IMR-90 (cell line): ENCODE data around the gene ANKRD44. TPM values are rescaled to one million over a fixed set of nuclear protein-coding genes. Genes with fewer than 3 reads are reported as not detected.
A peak's percentile ranks its signal among the peaks of the same experiment; 100 is the strongest.

Experiments
- ATAC-seq: fragments of 200-7000 bp; cut with Tn5 transposase; 2 replicates; pipeline ENCODE4 v1.9.1; 2020; ENCODE audit warnings: low read depth, mild to moderate bottlenecking, moderate library complexity
- BruUV-seq: library from RNA; stranded (reverse); fragments of 400-500 nt; replicated peaks from 2 replicates; lab custom pipeline; 2021; lab: Mats Ljungman, UMichigan
- CTCF ChIA-PET: fragments of 300-600 bp; formaldehyde crosslinking; extraction: SDS; loops from one replicate; lab custom pipeline; 2021; ENCODE audit warnings: antibody characterized with exemption; lab: Yijun Ruan, JAX
- POLR2A ChIA-PET: fragments of 300-600 bp; sonication (Branson Sonifier 250); formaldehyde crosslinking; loops from one replicate; lab custom pipeline; 2022; ENCODE audit warnings: antibody characterized with exemption; ENCODE audit not compliant: unreplicated experiment; lab: Charles Lee
- DNase-seq: peaks from one replicate; pipeline ENCODE4 v3.0.0; 2013
- H2AFZ ChIP-seq: replicated peaks from 2 replicates; pipeline ENCODE3; 2013; ENCODE audit warnings: low read length, mild to moderate bottlenecking; ENCODE audit not compliant: poor library complexity
- H2AK5ac ChIP-seq: 2 replicates; pipeline ENCODE4 v1.6.1; 2013; ENCODE audit warnings: low read depth, low read length, inconsistent platforms
- H2AK9ac ChIP-seq: replicated peaks from 2 replicates; pipeline ENCODE3; 2013; ENCODE audit warnings: mild to moderate bottlenecking, low read depth, low read length, moderate library complexity; ENCODE audit not compliant: poor library complexity
- H2BK120ac ChIP-seq: 2 replicates; pipeline ENCODE4 v1.6.1; 2013; ENCODE audit warnings: low read depth, low read length, inconsistent platforms
- H2BK15ac ChIP-seq: 3 replicates; pipeline ENCODE4 v1.6.1; 2013; ENCODE audit warnings: low read depth, low read length, inconsistent platforms
- H2BK20ac ChIP-seq: 2 replicates; pipeline ENCODE4 v1.6.1; 2013; ENCODE audit warnings: low read depth, mild to moderate bottlenecking, inconsistent platforms, low read length, moderate library complexity
- H2BK5ac ChIP-seq: 2 replicates; pipeline ENCODE4 v1.6.1; 2013; ENCODE audit warnings: mild to moderate bottlenecking, low read depth, low read length, inconsistent platforms; ENCODE audit not compliant: poor library complexity, severe bottlenecking
- H3K14ac ChIP-seq: replicated peaks from 2 replicates; pipeline ENCODE4 v1.6.1; 2013; ENCODE audit warnings: low read depth, low read length, inconsistent platforms
- H3K18ac ChIP-seq: 2 replicates; pipeline ENCODE4 v1.6.1; 2013; ENCODE audit warnings: low read depth, low read length, control low read depth
- H3K23ac ChIP-seq: 2 replicates; pipeline ENCODE4 v1.6.1; 2013; ENCODE audit warnings: low read depth, low read length, inconsistent platforms
- H3K27ac ChIP-seq: 2 replicates; pipeline ENCODE4 v1.5.1; 2013; ENCODE audit warnings: mild to moderate bottlenecking, control low read depth, low read length; ENCODE audit not compliant: insufficient read depth
- H3K27me3 ChIP-seq: 2 replicates; pipeline ENCODE4 v1.6.1; 2013; ENCODE audit warnings: low read length; ENCODE audit not compliant: control insufficient read depth, insufficient read depth
- H3K36me3 ChIP-seq: 2 replicates; pipeline ENCODE4 v1.6.1; 2013; ENCODE audit warnings: low read length, mixed read lengths; ENCODE audit not compliant: control insufficient read depth, insufficient read depth
- H3K4ac ChIP-seq: 2 replicates; pipeline ENCODE4 v1.6.1; 2013; ENCODE audit warnings: low read depth, low read length, inconsistent platforms
- H3K4me1 ChIP-seq: 2 replicates; pipeline ENCODE4 v1.6.1; 2013; ENCODE audit warnings: low read length, mixed read lengths; ENCODE audit not compliant: control insufficient read depth, insufficient read depth
- H3K4me2 ChIP-seq: 2 replicates; pipeline ENCODE4 v1.6.1; 2013; ENCODE audit warnings: low read depth, mild to moderate bottlenecking, control low read depth, low read length, moderate library complexity
- H3K4me3 ChIP-seq: 2 replicates; pipeline ENCODE4 v1.5.1; 2013; ENCODE audit warnings: low read depth, mild to moderate bottlenecking, control low read depth, low read length, moderate library complexity; ENCODE audit not compliant: insufficient read depth
- H3K56ac ChIP-seq: 2 replicates; pipeline ENCODE4 v1.6.1; 2013; ENCODE audit warnings: low read length, inconsistent platforms; ENCODE audit not compliant: insufficient read depth; ENCODE audit errors: extremely low read depth
- H3K79me1 ChIP-seq, 2 experiments: 2 replicates each; pipeline ENCODE4 v1.6.1; 2013; ENCODE audit warnings: low read length in 2 of 2, inconsistent platforms in 1 of 2, low read depth in 1 of 2
- H3K9ac ChIP-seq: 2 replicates; pipeline ENCODE4 v1.6.1; 2013; ENCODE audit warnings: low read depth, low read length, control low read depth
- H3K9me1 ChIP-seq: 2 replicates; pipeline ENCODE4 v1.6.1; 2013; ENCODE audit warnings: low read length, inconsistent platforms; ENCODE audit not compliant: insufficient read depth
- H3K9me3 ChIP-seq: 2 replicates; pipeline ENCODE4 v1.6.1; 2013; ENCODE audit warnings: low read length; ENCODE audit not compliant: control insufficient read depth, insufficient read depth
- H4K20me1 ChIP-seq: 2 replicates; pipeline ENCODE4 v1.6.1; 2013; ENCODE audit warnings: low read length, inconsistent platforms; ENCODE audit not compliant: insufficient read depth
- H4K5ac ChIP-seq: 2 replicates; pipeline ENCODE4 v1.6.1; 2013; ENCODE audit warnings: mild to moderate bottlenecking, low read depth, low read length, control low read depth
- H4K8ac ChIP-seq, 2 experiments: 2 replicates each; pipeline ENCODE4 v1.6.1; 2013; ENCODE audit warnings: low read depth in 2 of 2, low read length in 2 of 2, control low read depth in 1 of 2, inconsistent platforms in 1 of 2
- H4K91ac ChIP-seq: 2 replicates; pipeline ENCODE4 v1.6.1; 2013; ENCODE audit warnings: low read depth, low read length, inconsistent platforms; ENCODE audit not compliant: insufficient read depth
- BHLHE40 ChIP-seq: fragments of 150-350 bp; IDR thresholded peaks from 2 replicates; pipeline ENCODE4 v1.6.1; 2016; ENCODE audit warnings: mild to moderate bottlenecking, low read depth, low read length
- CEBPB ChIP-seq: IDR thresholded peaks from 2 replicates; pipeline ENCODE4 v1.6.1; 2012; ENCODE audit warnings: low read depth, low read length, improper control_type of control experiment
- CHD1 ChIP-seq: IDR thresholded peaks from 2 replicates; pipeline ENCODE4 v1.6.1; 2012; ENCODE audit warnings: low read depth, low read length, improper control_type of control experiment
- FOS ChIP-seq: fragments of 150-350 bp; IDR thresholded peaks from 2 replicates; pipeline ENCODE4 v1.6.1; 2016; ENCODE audit warnings: low read depth, low read length
- MAFK ChIP-seq: IDR thresholded peaks from 2 replicates; pipeline ENCODE4 v1.6.1; 2012; ENCODE audit warnings: low read depth, low read length, improper control_type of control experiment
- MAZ ChIP-seq: IDR thresholded peaks from 2 replicates; pipeline ENCODE4 v1.6.1; 2012; ENCODE audit warnings: low read depth, mild to moderate bottlenecking, low read length, improper control_type of control experiment, moderate library complexity, borderline replicate concordance
- MXI1 ChIP-seq: IDR thresholded peaks from 2 replicates; pipeline ENCODE4 v1.6.1; 2012; ENCODE audit warnings: low read depth, mild to moderate bottlenecking, low read length, moderate library complexity, borderline replicate concordance
- NFE2L2 ChIP-seq: fragments of 150-350 bp; IDR thresholded peaks from 2 replicates; pipeline ENCODE4 v1.6.1; 2016; ENCODE audit warnings: low read depth, mild to moderate bottlenecking, low read length
- POLR2A ChIP-seq: IDR thresholded peaks from 2 replicates; pipeline ENCODE4 v1.6.1; 2012; ENCODE audit warnings: mild to moderate bottlenecking, low read depth, low read length
- RAD21 ChIP-seq: IDR thresholded peaks from 2 replicates; pipeline ENCODE4 v1.6.1; 2012; ENCODE audit warnings: low read length, improper control_type of control experiment
- RCOR1 ChIP-seq: IDR thresholded peaks from 2 replicates; pipeline ENCODE4 v1.6.1; 2012; ENCODE audit warnings: mild to moderate bottlenecking, low read length, improper control_type of control experiment; ENCODE audit not compliant: insufficient replicate concordance
- RFX5 ChIP-seq: IDR thresholded peaks from 2 replicates; pipeline ENCODE4 v1.8.0; 2012; ENCODE audit warnings: low read depth, mild to moderate bottlenecking, low read length, moderate library complexity
- SMC3 ChIP-seq: fragments of 150-350 bp; IDR thresholded peaks from 2 replicates; pipeline ENCODE4 v1.6.1; 2016; ENCODE audit warnings: low read depth, mild to moderate bottlenecking, antibody characterized with exemption, low read length, moderate library complexity
- WGBS, 2 experiments: methylation state at CpG; one replicate each; pipeline versions ENCODE4 v1.1.5 to v1.1.7; 2013; ENCODE audit warnings: missing lambda C conversion rate in 2 of 2; ENCODE audit not compliant: insufficient read length in 1 of 2; ENCODE audit errors: extremely low coverage in 2 of 2; 5-methylcytosine and 5-hydroxymethylcytosine counted together
- dilution Hi-C: fragments of 300-500 bp; cut with HindIII; formaldehyde crosslinking; loops from one replicate; pipeline ENCODE4 v1.14.3; 2018; ENCODE audit warnings: low sequenced_read_pairs; ENCODE audit not compliant: unreplicated experiment
- in situ Hi-C: fragments of 300-500 bp; cut with MboI; formaldehyde crosslinking; loops from 3 replicates; pipeline ENCODE4 v1.14.3; 2019; ENCODE audit warnings: low sequenced_read_pairs, inconsistent platforms, mixed read lengths
- intact Hi-C: fragments of 100-400 bp; cut with micrococcal nuclease; formaldehyde crosslinking; loops from 2 replicates; pipeline ENCODE4 v1.10.0; 2022
- polyA plus RNA-seq, 3 experiments: library from polyadenylated mRNA; depleted of rRNA; stranded (reverse); fragments of >200 nt; gene quantifications; 2 replicates each; pipeline ENCODE4 v1.2.3, GENCODE V29; 2012; ENCODE audit warnings: low replicate concordance in 1 of 3
- total RNA-seq: library from RNA; depleted of rRNA; stranded (reverse); fragments of >200 nt; gene quantifications from 2 replicates; pipeline ENCODE4 v1.2.3, GENCODE V29; 2012
- TF ChIP-seq, protein P1 (sequence below): fragments of 150-350 bp; IDR thresholded peaks from 2 replicates; pipeline ENCODE4 v1.6.1; 2017; ENCODE audit warnings: mild to moderate bottlenecking, antibody characterized with exemption, low read length, low read depth
- TF ChIP-seq, protein P2 (sequence below): fragments of 150-350 bp; IDR thresholded peaks from 2 replicates; pipeline ENCODE4 v1.6.1; 2016; ENCODE audit warnings: low read depth, mild to moderate bottlenecking, low read length, moderate library complexity, borderline replicate concordance

Gene ANKRD44
- total and polyA plus RNA-seq, 2 of the 4 experiments (the other 2 are of a cell fraction): 5.2 to 15.6 TPM

DNA sequence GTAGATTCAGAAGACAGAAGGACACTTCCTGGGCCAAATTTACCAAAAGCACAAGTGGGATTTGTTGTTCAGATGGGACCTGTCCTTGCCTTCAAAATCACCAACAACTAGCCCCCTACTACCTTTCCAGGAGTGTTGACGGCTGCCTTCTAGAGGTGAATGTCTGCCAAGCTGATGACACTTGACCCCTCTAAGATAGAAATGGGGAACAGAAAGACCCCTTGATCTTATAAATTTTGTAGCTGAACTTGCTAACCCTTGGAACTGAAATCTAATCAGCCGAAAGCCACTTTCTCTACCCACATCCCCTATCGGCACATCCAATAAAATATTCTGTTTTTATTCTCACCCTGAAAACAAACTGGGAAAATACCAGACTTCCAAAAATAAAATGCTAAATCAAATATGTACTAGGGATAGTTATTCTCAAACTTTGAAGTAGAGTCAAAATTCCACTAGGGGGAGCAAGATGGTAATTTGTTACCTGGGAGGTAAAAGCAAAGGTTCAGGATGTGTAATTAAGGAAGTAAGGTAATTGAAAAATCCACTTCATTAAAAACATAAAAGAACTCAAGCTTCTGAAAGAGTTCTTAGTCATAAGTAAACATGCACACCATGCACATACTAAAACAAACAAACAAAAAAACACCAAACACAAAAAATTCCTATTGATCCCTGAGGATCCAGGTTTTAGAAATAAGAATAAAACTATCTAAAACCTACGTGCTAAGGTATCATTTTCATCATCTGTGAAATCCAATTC is 119.2 kb downstream of the ANKRD44 start (continued):
- TF ChIP-seq MXI1: no peak
- no peak for TF ChIP-seq RFX5

DNA sequence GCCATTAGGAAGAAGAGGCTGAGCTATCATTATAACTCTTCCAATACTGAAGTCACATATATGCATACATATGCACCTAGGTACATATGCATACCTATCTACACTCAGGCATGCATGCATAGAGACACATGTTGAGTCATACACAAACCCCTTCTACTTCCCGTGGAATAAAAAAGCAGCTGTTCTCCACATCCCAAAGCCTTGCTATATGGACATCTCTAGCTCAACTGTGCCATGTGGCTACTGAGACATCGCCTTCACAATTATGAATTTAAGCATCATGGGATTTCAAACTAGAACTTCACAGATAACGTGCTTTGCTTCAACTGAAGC is 120.5 kb downstream of the ANKRD44 start:
- Histone ChIP-seq H3K14ac (no peak overlapping the region), H4K8ac (no peak overlapping the region), H3K18ac (no peak overlapping the region), H2BK15ac (no peak overlapping the region), H2BK5ac (no peak overlapping the region), H2BK20ac (no peak overlapping the region), H3K9me1 (no peaks in the 10 kb centered on the region; the same call in 1 of the 2 replicates), H2BK120ac (no peak overlapping the region), H3K9me3 (no peaks in the 10 kb centered on the region), H3K4me2 (no peak overlapping the region), H3K27ac (no peak overlapping the region), H3K79me1 (peaks cover 0 to 4% of the 10 kb centered on the region in 2 experiments; a peak in 1 of 4 replicates), H3K36me3 (no peaks in the 10 kb centered on the region), H3K4me3 (no peak overlapping the region), H2AFZ (no peak overlapping the region), H4K91ac (no peak overlapping the region), H3K23ac (no peak overlapping the region), H4K5ac (no peak overlapping the region), H3K4ac (no peak overlapping the region), H3K9ac (no peak overlapping the region), H4K20me1 (no peaks in the 10 kb centered on the region), H3K4me1 (no peaks in the 10 kb centered on the region), H2AK9ac (no peak overlapping the region), H3K56ac (no peak overlapping the region), H3K27me3 (no peaks in the 10 kb centered on the region), H2AK5ac (no peak overlapping the region)
- 0 out of 2 replicates have a peak, but pooled peaks have one; percentile 11 for ATAC-seq
- in situ Hi-C loops (loop anchor here (5.0 kb wide), 1 partner anchor 192 kb away; no protein-coding TSS in a partner anchor), dilution Hi-C loops (no loop called here), intact Hi-C loops (loop anchor here (2.0 to 5.0 kb wide), 2 partner anchors 78 to 121 kb away; partner anchors contain the start of gene ANKRD44)
- ChIA-PET POLR2A (no interaction called here), CTCF (interaction anchor here (1.3 to 2.7 kb wide), 2 partner anchors 77 to 121 kb away, joined by 4 to 17 read pairs; no protein-coding TSS in a partner anchor)
- no peak for DNase-seq
- no TSS peak for BruUV-seq
- WGBS, 2 experiments: 20% methylated on average over 1 of the region's 3 CpGs; no CpG with 5 or more reads in 1 of the 2 experiments
- TF ChIP-seq BHLHE40 (no peak), NFE2L2 (no peak), CHD1 (no peak), FOS (no peak), SMC3 (no peak), MAFK (no peak), RAD21 (no peak), MAZ (no peak), RCOR1 (no peak), POLR2A (no peak), RFX5 (no peak), CEBPB (no peak)
- TF ChIP-seq, protein P1, sequence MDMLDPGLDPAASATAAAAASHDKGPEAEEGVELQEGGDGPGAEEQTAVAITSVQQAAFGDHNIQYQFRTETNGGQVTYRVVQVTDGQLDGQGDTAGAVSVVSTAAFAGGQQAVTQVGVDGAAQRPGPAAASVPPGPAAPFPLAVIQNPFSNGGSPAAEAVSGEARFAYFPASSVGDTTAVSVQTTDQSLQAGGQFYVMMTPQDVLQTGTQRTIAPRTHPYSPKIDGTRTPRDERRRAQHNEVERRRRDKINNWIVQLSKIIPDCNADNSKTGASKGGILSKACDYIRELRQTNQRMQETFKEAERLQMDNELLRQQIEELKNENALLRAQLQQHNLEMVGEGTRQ: no peak
- TF ChIP-seq, protein P2, sequence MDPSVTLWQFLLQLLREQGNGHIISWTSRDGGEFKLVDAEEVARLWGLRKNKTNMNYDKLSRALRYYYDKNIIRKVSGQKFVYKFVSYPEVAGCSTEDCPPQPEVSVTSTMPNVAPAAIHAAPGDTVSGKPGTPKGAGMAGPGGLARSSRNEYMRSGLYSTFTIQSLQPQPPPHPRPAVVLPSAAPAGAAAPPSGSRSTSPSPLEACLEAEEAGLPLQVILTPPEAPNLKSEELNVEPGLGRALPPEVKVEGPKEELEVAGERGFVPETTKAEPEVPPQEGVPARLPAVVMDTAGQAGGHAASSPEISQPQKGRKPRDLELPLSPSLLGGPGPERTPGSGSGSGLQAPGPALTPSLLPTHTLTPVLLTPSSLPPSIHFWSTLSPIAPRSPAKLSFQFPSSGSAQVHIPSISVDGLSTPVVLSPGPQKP: no peak
